Liver (tissue), 3 donors: Measurements from ENCODE around the gene SLC44A1.

ENCODE experiments used
- EGR1 ChIP-seq, 2 donors: IDR thresholded peaks; 2 replicates each; pipeline ENCODE4 v1.6.1; 2016 to 2018; ENCODE audit warnings: antibody characterized with exemption in 2 of 2, low read depth in 2 of 2
- FOXA1 ChIP-seq: IDR thresholded peaks from 2 replicates; pipeline ENCODE4 v1.6.1; 2016; ENCODE audit warnings: antibody characterized with exemption
- JUND ChIP-seq, 2 donors: IDR thresholded peaks; 2 replicates each; pipeline ENCODE4 v1.6.1; 2016; ENCODE audit warnings: antibody characterized with exemption in 2 of 2
- MAX ChIP-seq: IDR thresholded peaks from 2 replicates; pipeline ENCODE4 v1.6.1; 2016; ENCODE audit warnings: antibody characterized with exemption
- RAD21 ChIP-seq, 2 donors: IDR thresholded peaks; 2 replicates each; pipeline ENCODE4 v1.6.1; 2016; ENCODE audit warnings: antibody characterized with exemption in 2 of 2, mild to moderate bottlenecking in 2 of 2
- REST ChIP-seq: IDR thresholded peaks from 2 replicates; pipeline ENCODE4 v1.6.1; 2016; ENCODE audit warnings: antibody characterized with exemption, mild to moderate bottlenecking
- RXRA ChIP-seq, 2 donors: IDR thresholded peaks; 2 replicates each; pipeline ENCODE4 v1.6.1; 2017 to 2018; ENCODE audit warnings: antibody characterized with exemption in 2 of 2, mild to moderate bottlenecking in 1 of 2
- SP1 ChIP-seq: IDR thresholded peaks from 2 replicates; pipeline ENCODE4 v1.6.1; 2018; ENCODE audit warnings: antibody characterized with exemption, mild to moderate bottlenecking
- YY1 ChIP-seq: IDR thresholded peaks from 2 replicates; pipeline ENCODE4 v1.6.1; 2016; ENCODE audit warnings: antibody characterized with exemption, mild to moderate bottlenecking
- TF ChIP-seq, protein P1 (sequence below): fragments of 150-350 bp; IDR thresholded peaks from 2 replicates; pipeline ENCODE4 v1.5.1; 2017; ENCODE audit warnings: improper control_type of control experiment, low read depth, low read length; ENCODE audit not compliant: missing input control
- donor health status: healthy.
- donor health status: healthy.

GRCh38 chr9:105269593-105269992 is 25.1 kb downstream of the SLC44A1 start:
- TF ChIP-seq, protein P1, sequence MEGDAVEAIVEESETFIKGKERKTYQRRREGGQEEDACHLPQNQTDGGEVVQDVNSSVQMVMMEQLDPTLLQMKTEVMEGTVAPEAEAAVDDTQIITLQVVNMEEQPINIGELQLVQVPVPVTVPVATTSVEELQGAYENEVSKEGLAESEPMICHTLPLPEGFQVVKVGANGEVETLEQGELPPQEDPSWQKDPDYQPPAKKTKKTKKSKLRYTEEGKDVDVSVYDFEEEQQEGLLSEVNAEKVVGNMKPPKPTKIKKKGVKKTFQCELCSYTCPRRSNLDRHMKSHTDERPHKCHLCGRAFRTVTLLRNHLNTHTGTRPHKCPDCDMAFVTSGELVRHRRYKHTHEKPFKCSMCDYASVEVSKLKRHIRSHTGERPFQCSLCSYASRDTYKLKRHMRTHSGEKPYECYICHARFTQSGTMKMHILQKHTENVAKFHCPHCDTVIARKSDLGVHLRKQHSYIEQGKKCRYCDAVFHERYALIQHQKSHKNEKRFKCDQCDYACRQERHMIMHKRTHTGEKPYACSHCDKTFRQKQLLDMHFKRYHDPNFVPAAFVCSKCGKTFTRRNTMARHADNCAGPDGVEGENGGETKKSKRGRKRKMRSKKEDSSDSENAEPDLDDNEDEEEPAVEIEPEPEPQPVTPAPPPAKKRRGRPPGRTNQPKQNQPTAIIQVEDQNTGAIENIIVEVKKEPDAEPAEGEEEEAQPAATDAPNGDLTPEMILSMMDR = no peak
- TF ChIP-seq EGR1 (IDR thresholded peaks at IDR 0.05; ENCODE audit: low read depth in 2 of 2) (no peak), RXRA (IDR thresholded peaks at IDR 0.05) (no peak), SP1 (no peak), REST (no peak), YY1 (no peak), RAD21 (IDR thresholded peaks at IDR 0.05) (no peak), JUND (IDR thresholded peaks at IDR 0.05) (no peak), MAX (no peak), FOXA1 (no peak)
